Kasumi-1 (cell line): ENCODE data around the gene SYNGAP1.
"Not testable (repeated sequence)": the region's sequence is repeated elsewhere in the genome, so short reads cannot be mapped to it uniquely, and the experiment has no call there.

ENCODE experiments used
- DNase-seq, 2 experiments: peaks; one replicate each; lab custom pipeline; 2025; lab: John Stamatoyannopoulos, UW

Gene SYNGAP1

GRCh38 chr6:33477864-33478263 is 58.0 kb downstream of the SYNGAP1 start:
- DNase-seq = no peak

- peak in 1 of 2 experiments; percentile 28 for DNase-seq
Measured at GRCh38 chr6:33481192-33481591, 61.3 kb downstream of the SYNGAP1 start.

- DNase-seq = not testable (repeated sequence)
Measured at GRCh38 chr6:33482620-33483019, 62.8 kb downstream of the SYNGAP1 start.

- no peak for DNase-seq
Measured at GRCh38 chr6:33483678-33484077, 63.8 kb downstream of the SYNGAP1 start.

- not testable (repeated sequence) for DNase-seq
Measured at GRCh38 chr6:33484673-33485262, 64.9 kb downstream of the SYNGAP1 start.

GRCh38 chr6:33485680-33486079 is 65.8 kb downstream of the SYNGAP1 start:
- DNase-seq = not testable (repeated sequence)

- DNase-seq = no peak
Measured at GRCh38 chr6:33488339-33488738, 68.5 kb downstream of the SYNGAP1 start.

- DNase-seq = no peak
Measured at GRCh38 chr6:33490198-33490597, 70.3 kb downstream of the SYNGAP1 start.

- DNase-seq = no peak
Measured at GRCh38 chr6:33490621-33491020, 70.8 kb downstream of the SYNGAP1 start.

- no peak for DNase-seq
Measured at GRCh38 chr6:33492093-33492492, 72.2 kb downstream of the SYNGAP1 start.

GRCh38 chr6:33497157-33497556 is 77.3 kb downstream of the SYNGAP1 start:
- DNase-seq = no peak

- no peak for DNase-seq
Measured at GRCh38 chr6:33502486-33502885, 82.6 kb downstream of the SYNGAP1 start.

GRCh38 chr6:33504486-33504885 is 84.6 kb downstream of the SYNGAP1 start:
- DNase-seq = no peak
